IMR-90 (cell line): Measurements from ENCODE around the gene CHPF. TPM values are rescaled to one million over a fixed set of nuclear protein-coding genes. Genes with fewer than 3 reads are reported as not detected.

Experiments
- ATAC-seq: fragments of 200-7000 bp; cut with Tn5 transposase; 2 replicates; pipeline ENCODE4 v1.9.1; 2020; ENCODE audit warnings: low read depth, mild to moderate bottlenecking, moderate library complexity
- BruUV-seq: library from RNA; stranded (reverse); fragments of 400-500 nt; replicated peaks from 2 replicates; lab custom pipeline; 2021; lab: Mats Ljungman, UMichigan
- CTCF ChIA-PET: fragments of 300-600 bp; formaldehyde crosslinking; extraction: SDS; loops from one replicate; lab custom pipeline; 2021; ENCODE audit warnings: antibody characterized with exemption; lab: Yijun Ruan, JAX
- POLR2A ChIA-PET: fragments of 300-600 bp; sonication (Branson Sonifier 250); formaldehyde crosslinking; loops from one replicate; lab custom pipeline; 2022; ENCODE audit warnings: antibody characterized with exemption; ENCODE audit not compliant: unreplicated experiment; lab: Charles Lee
- DNase-seq: peaks from one replicate; pipeline ENCODE4 v3.0.0; 2013
- H2AFZ ChIP-seq: replicated peaks from 2 replicates; pipeline ENCODE3; 2013; ENCODE audit warnings: low read length, mild to moderate bottlenecking; ENCODE audit not compliant: poor library complexity
- H2AK5ac ChIP-seq: 2 replicates; pipeline ENCODE4 v1.6.1; 2013; ENCODE audit warnings: low read depth, low read length, inconsistent platforms
- H2AK9ac ChIP-seq: replicated peaks from 2 replicates; pipeline ENCODE3; 2013; ENCODE audit warnings: mild to moderate bottlenecking, low read depth, low read length, moderate library complexity; ENCODE audit not compliant: poor library complexity
- H2BK120ac ChIP-seq: 2 replicates; pipeline ENCODE4 v1.6.1; 2013; ENCODE audit warnings: low read depth, low read length, inconsistent platforms
- H2BK15ac ChIP-seq: 3 replicates; pipeline ENCODE4 v1.6.1; 2013; ENCODE audit warnings: low read depth, low read length, inconsistent platforms
- H2BK20ac ChIP-seq: 2 replicates; pipeline ENCODE4 v1.6.1; 2013; ENCODE audit warnings: low read depth, mild to moderate bottlenecking, inconsistent platforms, low read length, moderate library complexity
- H2BK5ac ChIP-seq: 2 replicates; pipeline ENCODE4 v1.6.1; 2013; ENCODE audit warnings: mild to moderate bottlenecking, low read depth, low read length, inconsistent platforms; ENCODE audit not compliant: poor library complexity, severe bottlenecking
- H3K14ac ChIP-seq: replicated peaks from 2 replicates; pipeline ENCODE4 v1.6.1; 2013; ENCODE audit warnings: low read depth, low read length, inconsistent platforms
- H3K18ac ChIP-seq: 2 replicates; pipeline ENCODE4 v1.6.1; 2013; ENCODE audit warnings: low read depth, low read length, control low read depth
- H3K23ac ChIP-seq: 2 replicates; pipeline ENCODE4 v1.6.1; 2013; ENCODE audit warnings: low read depth, low read length, inconsistent platforms
- H3K27ac ChIP-seq: 2 replicates; pipeline ENCODE4 v1.5.1; 2013; ENCODE audit warnings: mild to moderate bottlenecking, control low read depth, low read length; ENCODE audit not compliant: insufficient read depth
- H3K27me3 ChIP-seq: 2 replicates; pipeline ENCODE4 v1.6.1; 2013; ENCODE audit warnings: low read length; ENCODE audit not compliant: control insufficient read depth, insufficient read depth
- H3K36me3 ChIP-seq: 2 replicates; pipeline ENCODE4 v1.6.1; 2013; ENCODE audit warnings: low read length, mixed read lengths; ENCODE audit not compliant: control insufficient read depth, insufficient read depth
- H3K4ac ChIP-seq: 2 replicates; pipeline ENCODE4 v1.6.1; 2013; ENCODE audit warnings: low read depth, low read length, inconsistent platforms
- H3K4me1 ChIP-seq: 2 replicates; pipeline ENCODE4 v1.6.1; 2013; ENCODE audit warnings: low read length, mixed read lengths; ENCODE audit not compliant: control insufficient read depth, insufficient read depth
- H3K4me2 ChIP-seq: 2 replicates; pipeline ENCODE4 v1.6.1; 2013; ENCODE audit warnings: low read depth, mild to moderate bottlenecking, control low read depth, low read length, moderate library complexity
- H3K4me3 ChIP-seq: 2 replicates; pipeline ENCODE4 v1.5.1; 2013; ENCODE audit warnings: low read depth, mild to moderate bottlenecking, control low read depth, low read length, moderate library complexity; ENCODE audit not compliant: insufficient read depth
- H3K56ac ChIP-seq: 2 replicates; pipeline ENCODE4 v1.6.1; 2013; ENCODE audit warnings: low read length, inconsistent platforms; ENCODE audit not compliant: insufficient read depth; ENCODE audit errors: extremely low read depth
- H3K79me1 ChIP-seq, 2 experiments: 2 replicates each; pipeline ENCODE4 v1.6.1; 2013; ENCODE audit warnings: low read length in 2 of 2, inconsistent platforms in 1 of 2, low read depth in 1 of 2
- H3K9ac ChIP-seq: 2 replicates; pipeline ENCODE4 v1.6.1; 2013; ENCODE audit warnings: low read depth, low read length, control low read depth
- H3K9me1 ChIP-seq: 2 replicates; pipeline ENCODE4 v1.6.1; 2013; ENCODE audit warnings: low read length, inconsistent platforms; ENCODE audit not compliant: insufficient read depth
- H3K9me3 ChIP-seq: 2 replicates; pipeline ENCODE4 v1.6.1; 2013; ENCODE audit warnings: low read length; ENCODE audit not compliant: control insufficient read depth, insufficient read depth
- H4K20me1 ChIP-seq: 2 replicates; pipeline ENCODE4 v1.6.1; 2013; ENCODE audit warnings: low read length, inconsistent platforms; ENCODE audit not compliant: insufficient read depth
- H4K5ac ChIP-seq: 2 replicates; pipeline ENCODE4 v1.6.1; 2013; ENCODE audit warnings: mild to moderate bottlenecking, low read depth, low read length, control low read depth
- H4K8ac ChIP-seq, 2 experiments: 2 replicates each; pipeline ENCODE4 v1.6.1; 2013; ENCODE audit warnings: low read depth in 2 of 2, low read length in 2 of 2, control low read depth in 1 of 2, inconsistent platforms in 1 of 2
- H4K91ac ChIP-seq: 2 replicates; pipeline ENCODE4 v1.6.1; 2013; ENCODE audit warnings: low read depth, low read length, inconsistent platforms; ENCODE audit not compliant: insufficient read depth
- BHLHE40 ChIP-seq: fragments of 150-350 bp; IDR thresholded peaks from 2 replicates; pipeline ENCODE4 v1.6.1; 2016; ENCODE audit warnings: mild to moderate bottlenecking, low read depth, low read length
- CEBPB ChIP-seq: IDR thresholded peaks from 2 replicates; pipeline ENCODE4 v1.6.1; 2012; ENCODE audit warnings: low read depth, low read length, improper control_type of control experiment
- FOS ChIP-seq: fragments of 150-350 bp; IDR thresholded peaks from 2 replicates; pipeline ENCODE4 v1.6.1; 2016; ENCODE audit warnings: low read depth, low read length
- MAFK ChIP-seq: IDR thresholded peaks from 2 replicates; pipeline ENCODE4 v1.6.1; 2012; ENCODE audit warnings: low read depth, low read length, improper control_type of control experiment
- MXI1 ChIP-seq: IDR thresholded peaks from 2 replicates; pipeline ENCODE4 v1.6.1; 2012; ENCODE audit warnings: low read depth, mild to moderate bottlenecking, low read length, moderate library complexity, borderline replicate concordance
- NFE2L2 ChIP-seq: fragments of 150-350 bp; IDR thresholded peaks from 2 replicates; pipeline ENCODE4 v1.6.1; 2016; ENCODE audit warnings: low read depth, mild to moderate bottlenecking, low read length
- POLR2A ChIP-seq: IDR thresholded peaks from 2 replicates; pipeline ENCODE4 v1.6.1; 2012; ENCODE audit warnings: mild to moderate bottlenecking, low read depth, low read length
- RAD21 ChIP-seq: IDR thresholded peaks from 2 replicates; pipeline ENCODE4 v1.6.1; 2012; ENCODE audit warnings: low read length, improper control_type of control experiment
- whole genome bisulfite sequencing, 2 experiments: methylation state at CpG; one replicate each; pipeline versions ENCODE4 v1.1.5 to v1.1.7; 2013; ENCODE audit warnings: missing lambda C conversion rate in 2 of 2; ENCODE audit not compliant: insufficient read length in 1 of 2; ENCODE audit errors: extremely low coverage in 2 of 2; 5-methylcytosine and 5-hydroxymethylcytosine counted together
- dilution Hi-C: fragments of 300-500 bp; cut with HindIII; formaldehyde crosslinking; loops from one replicate; pipeline ENCODE4 v1.14.3; 2018; ENCODE audit warnings: low sequenced_read_pairs; ENCODE audit not compliant: unreplicated experiment
- in situ Hi-C: fragments of 300-500 bp; cut with MboI; formaldehyde crosslinking; loops from 3 replicates; pipeline ENCODE4 v1.14.3; 2019; ENCODE audit warnings: low sequenced_read_pairs, inconsistent platforms, mixed read lengths
- intact Hi-C: fragments of 100-400 bp; cut with micrococcal nuclease; formaldehyde crosslinking; loops from 2 replicates; pipeline ENCODE4 v1.10.0; 2022
- polyA plus RNA-seq, 3 experiments: library from polyadenylated mRNA; depleted of rRNA; stranded (reverse); fragments of >200 nt; gene quantifications; 2 replicates each; pipeline ENCODE4 v1.2.3, GENCODE V29; 2012; ENCODE audit warnings: low replicate concordance in 1 of 3
- total RNA-seq: library from RNA; depleted of rRNA; stranded (reverse); fragments of >200 nt; gene quantifications from 2 replicates; pipeline ENCODE4 v1.2.3, GENCODE V29; 2012

Gene CHPF
- total and polyA plus RNA-seq, 2 of the 4 experiments (the other 2 are of a cell fraction): 24.0 to 115 TPM

DNA sequence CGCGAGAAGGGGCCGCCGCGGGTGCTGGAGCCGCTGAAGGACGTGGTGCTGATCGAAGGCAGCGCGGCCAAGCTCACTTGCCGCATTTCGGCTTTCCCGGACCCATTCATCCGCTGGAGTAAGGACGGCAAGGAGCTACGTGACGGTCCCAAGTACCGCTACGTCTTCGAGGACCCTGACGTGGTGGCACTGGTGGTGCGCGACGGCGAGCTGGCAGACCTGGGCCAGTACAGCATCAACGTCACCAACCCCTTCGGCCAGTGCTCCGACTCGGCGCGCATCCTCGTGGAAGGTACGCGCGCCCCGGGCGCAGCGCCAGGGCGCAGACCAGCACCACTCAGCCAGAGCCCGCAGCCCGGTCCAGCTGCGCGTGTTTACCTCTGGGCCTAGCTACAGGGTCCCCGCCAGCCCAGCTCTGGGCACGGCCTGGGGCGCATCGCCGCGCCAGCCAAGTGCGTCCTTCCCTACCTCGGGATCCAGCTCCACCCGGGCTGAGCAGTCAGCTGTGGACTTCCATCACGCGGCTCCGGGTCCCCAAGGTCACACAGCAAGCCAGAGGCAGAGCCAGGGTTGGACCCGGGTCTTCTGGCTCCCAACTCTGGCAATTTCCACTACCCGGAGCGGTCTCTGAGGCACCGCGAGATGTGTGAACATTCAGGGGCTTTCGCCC lies 46.6 kb downstream of the CHPF start:
- in situ Hi-C loops (no loop called here), dilution Hi-C loops (no loop called here), intact Hi-C loops (no loop called here)
- BruUV-seq: no TSS peak
- WGBS, 2 experiments: 45% methylated on average over 39 of the region's 61 CpGs; no CpG with 5 or more reads in 1 of the 2 experiments
- no peaks in the 10 kb centered on the region for H4K20me1 ChIP-seq
- peaks cover 15% of the 10 kb centered on the region for H3K4me1 ChIP-seq
- H3K9me1 ChIP-seq: peaks cover 12% of the 10 kb centered on the region
- H2AK9ac ChIP-seq: peak overlapping the region; percentile 56
- H3K4ac ChIP-seq: peak overlapping the region; percentile 88; the same call in 1 of the 2 replicates
- H2BK5ac ChIP-seq: no peak overlapping the region
- TF ChIP-seq FOS: no peak
- TF ChIP-seq POLR2A: no peak
- no peak for TF ChIP-seq MXI1
- TF ChIP-seq MAFK: no peak
- no peak for TF ChIP-seq RAD21
- no peak for TF ChIP-seq CEBPB
- TF ChIP-seq NFE2L2: no peak
- no peak for TF ChIP-seq BHLHE40
- no peaks in the 10 kb centered on the region; the same call in 1 of the 2 replicates for H3K27me3 ChIP-seq
- no peak for DNase-seq
- H3K4me3 ChIP-seq: no peak overlapping the region
- H3K23ac ChIP-seq: peak overlapping the region; percentile 16; the same call in 1 of the 2 replicates
- no peak overlapping the region for H3K56ac ChIP-seq
- peaks cover 18 to 27% of the 10 kb centered on the region in 2 experiments for H3K79me1 ChIP-seq
- no peaks in the 10 kb centered on the region for H3K9me3 ChIP-seq
- H2AK5ac ChIP-seq: peak overlapping the region; percentile 46
- peak overlapping the region; percentile 85; the same call in 1 of the 2 replicates for H3K14ac ChIP-seq
- no peak for ATAC-seq
- peak overlapping the region; percentile 57; the same call in 1 of the 2 replicates for H4K5ac ChIP-seq
- no peak overlapping the region for H2BK120ac ChIP-seq
- H3K27ac ChIP-seq: no peak overlapping the region
- H2AFZ ChIP-seq: peak overlapping the region; percentile 98
- H3K36me3 ChIP-seq: peaks cover 4% of the 10 kb centered on the region; the same call in 1 of the 2 replicates
- H3K4me2 ChIP-seq: no peak overlapping the region
- H2BK20ac ChIP-seq: no peak overlapping the region
- H2BK15ac ChIP-seq: no peak overlapping the region
- no peak overlapping the region for H3K9ac ChIP-seq
- no peak overlapping the region for H4K91ac ChIP-seq
- H4K8ac ChIP-seq: peak overlapping the region; percentile 76 to 83; a peak in 2 of 4 replicates
- ChIA-PET CTCF (interaction anchor here (0.9 to 4.1 kb wide), 4 partner anchors 13 to 33 kb away, joined by 3 to 28 read pairs (median 8); no protein-coding TSS in a partner anchor), POLR2A (no interaction called here)
- no peak overlapping the region for H3K18ac ChIP-seq
